Nephron (organoid): Measurements from ENCODE around the gene CYP27C1.

Experiments
- H3K27ac Mint-ChIP-seq, 3 experiments: 2 replicates each; pipeline ENCODE4 v1.8.0; 2020; ENCODE audit warnings: mixed read lengths in 3 of 3, mild to moderate bottlenecking in 2 of 3, moderate library complexity in 1 of 3
- H3K27me3 Mint-ChIP-seq: 2 replicates; pipeline ENCODE4 v1.8.0; 2021; ENCODE audit warnings: low read depth, mild to moderate bottlenecking, moderate library complexity, mixed read lengths
- H3K36me3 Mint-ChIP-seq: 2 replicates; pipeline ENCODE4 v1.8.0; 2020; ENCODE audit warnings: low read depth, mixed read lengths
- H3K4me1 Mint-ChIP-seq: 2 replicates; pipeline ENCODE4 v1.8.0; 2020; ENCODE audit warnings: mixed read lengths
- H3K4me3 Mint-ChIP-seq, 3 experiments: 2 replicates each; pipeline ENCODE4 v1.8.0; 2020; ENCODE audit warnings: mild to moderate bottlenecking in 3 of 3, mixed read lengths in 3 of 3, moderate library complexity in 2 of 3
- H3K9me3 Mint-ChIP-seq: 2 replicates; pipeline ENCODE4 v1.8.0; 2020; ENCODE audit warnings: mixed read lengths
- TF ChIP-seq, protein P1 (sequence below), 3 experiments: fragments of 200-600 bp; sonication (generic); IDR thresholded peaks; one replicate each; pipeline ENCODE4 v1.5.0; 2021; ENCODE audit warnings: antibody characterized with exemption in 3 of 3; ENCODE audit not compliant: unreplicated experiment in 3 of 3

Gene CYP27C1

DNA sequence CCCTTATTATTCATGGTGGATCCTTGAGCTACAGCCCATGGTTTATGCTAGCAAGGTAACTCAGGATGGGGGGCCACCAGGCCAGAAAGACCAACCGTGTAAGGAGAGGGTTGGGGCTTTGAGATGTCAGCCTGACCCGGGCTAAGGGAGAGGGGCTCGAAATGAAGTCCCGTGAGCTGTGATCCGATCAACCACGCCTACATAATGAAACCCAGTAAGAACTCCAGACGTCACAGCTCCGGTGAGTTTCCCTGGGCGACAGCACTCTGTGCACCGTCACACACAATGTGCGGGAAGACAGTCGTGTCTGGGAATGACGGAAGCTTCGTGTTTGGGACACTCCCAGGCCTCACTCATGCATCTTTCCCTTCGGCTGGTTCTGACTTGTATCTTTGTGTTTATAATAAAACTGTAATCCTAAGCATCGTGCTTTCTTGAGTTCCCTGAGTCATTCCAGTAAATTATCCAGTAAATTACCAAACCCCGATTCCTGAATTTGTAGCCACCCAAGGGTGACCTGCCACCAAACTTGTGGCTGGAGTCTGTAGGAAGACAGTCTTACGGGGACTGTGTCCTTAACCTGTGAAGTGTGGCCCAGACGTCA lies 44.2 kb downstream of the CYP27C1 start:
- TF ChIP-seq, protein P1, sequence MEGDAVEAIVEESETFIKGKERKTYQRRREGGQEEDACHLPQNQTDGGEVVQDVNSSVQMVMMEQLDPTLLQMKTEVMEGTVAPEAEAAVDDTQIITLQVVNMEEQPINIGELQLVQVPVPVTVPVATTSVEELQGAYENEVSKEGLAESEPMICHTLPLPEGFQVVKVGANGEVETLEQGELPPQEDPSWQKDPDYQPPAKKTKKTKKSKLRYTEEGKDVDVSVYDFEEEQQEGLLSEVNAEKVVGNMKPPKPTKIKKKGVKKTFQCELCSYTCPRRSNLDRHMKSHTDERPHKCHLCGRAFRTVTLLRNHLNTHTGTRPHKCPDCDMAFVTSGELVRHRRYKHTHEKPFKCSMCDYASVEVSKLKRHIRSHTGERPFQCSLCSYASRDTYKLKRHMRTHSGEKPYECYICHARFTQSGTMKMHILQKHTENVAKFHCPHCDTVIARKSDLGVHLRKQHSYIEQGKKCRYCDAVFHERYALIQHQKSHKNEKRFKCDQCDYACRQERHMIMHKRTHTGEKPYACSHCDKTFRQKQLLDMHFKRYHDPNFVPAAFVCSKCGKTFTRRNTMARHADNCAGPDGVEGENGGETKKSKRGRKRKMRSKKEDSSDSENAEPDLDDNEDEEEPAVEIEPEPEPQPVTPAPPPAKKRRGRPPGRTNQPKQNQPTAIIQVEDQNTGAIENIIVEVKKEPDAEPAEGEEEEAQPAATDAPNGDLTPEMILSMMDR (IDR thresholded peaks at IDR 0.05; ENCODE audit: unreplicated experiment in 3 of 3): no peak
- peaks cover 14% of the 10 kb centered on the region for H3K36me3 Mint-ChIP-seq
- peaks cover 45% of the 10 kb centered on the region for H3K4me1 Mint-ChIP-seq
- peak overlapping the region; percentile 39 to 81 (median 74) for H3K27ac Mint-ChIP-seq
- H3K27me3 Mint-ChIP-seq: peaks cover 8% of the 10 kb centered on the region
- no peak overlapping the region for H3K4me3 Mint-ChIP-seq
- H3K9me3 Mint-ChIP-seq: peaks cover 15% of the 10 kb centered on the region

DNA sequence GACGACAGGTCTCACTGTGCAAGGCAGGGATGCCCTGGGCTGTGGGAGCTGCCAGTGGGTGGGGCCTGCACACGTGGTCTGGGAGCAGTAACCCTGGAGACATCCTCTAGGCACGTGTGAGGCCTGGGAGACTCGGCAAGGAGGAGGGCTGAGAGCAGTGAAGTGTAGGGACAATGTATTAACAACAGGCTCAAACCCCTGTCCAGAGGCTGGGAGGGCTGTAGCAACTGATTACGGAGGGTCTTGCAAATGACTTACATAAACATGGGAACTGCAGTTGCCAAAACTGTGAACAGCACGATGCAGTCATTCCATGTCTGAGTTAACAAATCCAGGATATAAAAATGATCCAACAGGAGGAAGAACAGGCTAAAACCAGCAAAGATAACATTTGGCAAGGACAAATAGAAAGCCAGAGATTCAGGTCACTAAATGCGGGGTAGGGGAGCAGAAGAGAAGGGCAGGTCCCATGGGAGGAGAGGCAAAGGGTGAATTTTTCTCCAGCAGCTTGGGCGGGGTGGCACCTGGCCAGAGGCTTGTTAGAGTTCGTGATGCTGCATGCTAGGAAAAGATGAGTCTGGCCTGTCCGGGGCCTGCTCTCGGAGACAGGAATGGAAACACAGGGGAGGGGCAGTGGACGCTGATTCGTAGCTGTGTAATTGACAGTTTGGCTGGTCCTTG lies 44.9 kb downstream of the CYP27C1 start:
- H3K9me3 Mint-ChIP-seq: peaks cover 9% of the 10 kb centered on the region
- H3K27ac Mint-ChIP-seq: peak overlapping the region; percentile 42 to 81 (median 74)
- TF ChIP-seq, protein P1 (IDR thresholded peaks at IDR 0.05; ENCODE audit: unreplicated experiment in 3 of 3): no peak
- peaks cover 8% of the 10 kb centered on the region for H3K27me3 Mint-ChIP-seq
- peaks cover 8% of the 10 kb centered on the region for H3K36me3 Mint-ChIP-seq
- no peak overlapping the region for H3K4me3 Mint-ChIP-seq
- peaks cover 50% of the 10 kb centered on the region for H3K4me1 Mint-ChIP-seq

DNA sequence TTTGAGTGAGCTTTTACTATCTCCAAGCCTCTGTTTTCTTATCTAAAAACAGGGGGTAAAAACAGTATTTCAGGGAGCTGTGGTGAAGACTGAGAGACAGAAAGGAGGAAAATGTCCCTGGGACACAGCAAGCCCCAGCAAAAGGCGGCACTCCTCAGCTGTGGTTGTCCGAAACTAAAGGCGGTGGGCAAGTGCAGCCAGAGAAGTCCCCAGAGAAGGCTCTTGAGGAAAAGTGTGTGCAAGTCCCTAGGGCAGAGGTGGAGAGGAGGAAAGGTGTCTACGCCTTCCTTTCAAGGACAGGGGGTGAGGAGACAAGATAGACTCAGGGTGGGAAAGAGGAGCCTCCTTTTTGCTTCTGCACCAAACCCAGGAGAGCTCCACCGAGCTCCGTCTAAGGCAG lies 45.5 kb downstream of the CYP27C1 start:
- peaks cover 8% of the 10 kb centered on the region for H3K27me3 Mint-ChIP-seq
- TF ChIP-seq, protein P1 (IDR thresholded peaks at IDR 0.05; ENCODE audit: unreplicated experiment in 3 of 3): no peak
- peak overlapping the region; percentile 42 to 81 (median 74) for H3K27ac Mint-ChIP-seq
- peaks cover 4% of the 10 kb centered on the region for H3K36me3 Mint-ChIP-seq
- peaks cover 3% of the 10 kb centered on the region for H3K9me3 Mint-ChIP-seq
- H3K4me3 Mint-ChIP-seq: peak overlapping the region in 2 of 3 experiments; percentile 15 to 20
- H3K4me1 Mint-ChIP-seq: peaks cover 55% of the 10 kb centered on the region

DNA sequence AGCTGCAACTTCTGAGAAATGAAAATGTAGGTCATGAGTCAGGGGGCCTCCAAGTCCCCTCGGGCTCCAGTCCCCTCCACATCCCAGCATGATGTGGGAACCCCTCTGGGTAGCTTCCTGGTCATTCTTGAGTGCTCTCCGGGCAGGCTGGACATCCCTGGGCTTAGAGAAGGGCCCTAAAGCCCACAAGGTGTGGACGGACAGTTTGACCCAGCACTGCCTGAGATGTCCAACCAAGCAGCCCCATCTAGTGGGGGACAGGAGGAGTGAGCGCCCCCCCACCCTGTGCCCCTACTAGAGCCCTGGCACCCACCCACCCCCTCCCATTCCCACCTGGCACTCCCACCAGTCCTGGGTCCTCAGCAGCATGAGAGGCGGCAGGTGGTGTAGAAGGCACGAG lies 46.0 kb downstream of the CYP27C1 start:
- peaks cover under 1% of the 10 kb centered on the region for H3K36me3 Mint-ChIP-seq
- TF ChIP-seq, protein P1 (IDR thresholded peaks at IDR 0.05; ENCODE audit: unreplicated experiment in 3 of 3): peak; percentile 29 to 41 (median 38)
- peaks cover 4% of the 10 kb centered on the region for H3K27me3 Mint-ChIP-seq
- peaks cover 61% of the 10 kb centered on the region for H3K4me1 Mint-ChIP-seq
- H3K4me3 Mint-ChIP-seq: no peak overlapping the region
- H3K27ac Mint-ChIP-seq: peak overlapping the region in 2 of 3 experiments; percentile 74 to 81
- no peaks in the 10 kb centered on the region for H3K9me3 Mint-ChIP-seq

DNA sequence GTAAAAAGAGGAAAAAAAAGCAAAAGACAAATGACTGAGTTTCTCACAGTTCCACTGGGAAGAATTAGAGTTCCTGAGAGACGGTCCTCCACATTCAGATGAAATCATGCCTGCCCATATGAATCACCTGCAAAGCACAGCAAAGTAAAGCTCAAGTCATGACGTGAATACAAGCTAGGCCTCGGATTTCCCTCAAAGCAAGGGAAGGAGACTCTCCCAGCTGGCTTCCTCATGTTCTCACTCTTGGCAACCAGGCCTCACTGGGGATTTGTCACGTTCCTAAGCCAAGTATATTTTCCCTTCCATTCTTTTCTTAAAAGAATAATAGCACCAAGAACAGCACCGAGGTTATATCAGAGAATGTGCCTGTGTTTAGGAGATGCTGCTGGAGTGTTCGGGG lies 47.0 kb downstream of the CYP27C1 start:
- TF ChIP-seq, protein P1 (IDR thresholded peaks at IDR 0.05; ENCODE audit: unreplicated experiment in 3 of 3): no peak
- H3K36me3 Mint-ChIP-seq: no peaks in the 10 kb centered on the region
- H3K27ac Mint-ChIP-seq: peak overlapping the region; percentile 64 to 90 (median 81)
- peak overlapping the region in 2 of 3 experiments; percentile 22 to 40 for H3K4me3 Mint-ChIP-seq
- H3K4me1 Mint-ChIP-seq: peaks cover 62% of the 10 kb centered on the region
- peaks cover 3% of the 10 kb centered on the region for H3K27me3 Mint-ChIP-seq
- no peaks in the 10 kb centered on the region for H3K9me3 Mint-ChIP-seq
